AG20443 (cell line): ENCODE data around the gene GGA1.
"Not testable (repeated sequence)": the region's sequence is repeated elsewhere in the genome, so short reads cannot be mapped to it uniquely, and the experiment has no call there.

Experiments used
- DNase-seq: peaks from one replicate; pipeline ENCODE4 v3.0.0; 2012; ENCODE audit warnings: low spot score, mixed read lengths

GGA1 gene

GRCh38 chr22:37650463-37651136 is 42.0 kb downstream of the GGA1 start:
- DNase-seq = no peak

DNA sequence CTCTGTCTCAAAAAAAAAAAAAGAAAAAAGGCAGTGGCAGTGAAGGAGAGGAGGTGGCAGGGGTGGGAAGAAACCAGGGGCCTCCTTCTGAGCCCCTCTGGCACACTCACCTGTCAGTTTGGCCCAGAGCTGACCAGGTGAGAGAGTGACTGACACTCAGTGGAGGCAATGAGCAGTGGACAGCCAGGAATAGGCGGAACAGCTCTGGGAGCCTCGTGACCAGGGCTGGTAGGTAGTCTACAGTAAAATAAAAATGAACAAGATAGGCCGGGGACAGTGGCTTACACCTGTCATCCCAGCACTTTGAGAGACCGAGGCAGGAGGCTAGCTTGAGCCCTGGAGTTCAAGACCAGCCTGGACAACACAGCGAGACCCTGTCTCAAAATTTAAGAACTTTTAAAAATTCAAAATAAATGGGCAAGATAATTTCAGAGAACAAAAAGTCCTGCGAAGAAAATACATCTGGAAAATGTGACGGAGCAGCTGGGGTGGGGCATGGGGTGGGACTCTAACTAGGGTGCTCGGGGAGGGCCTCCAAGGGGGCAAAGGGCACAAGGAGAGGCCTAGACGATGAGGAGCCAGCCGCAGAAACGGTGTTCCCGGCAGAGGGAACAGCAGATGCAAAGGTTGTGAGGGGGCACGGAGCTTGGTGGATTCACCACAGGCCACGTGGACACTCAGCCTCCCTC is 46.1 kb downstream of the GGA1 start:
- DNase-seq = no peak

DNA sequence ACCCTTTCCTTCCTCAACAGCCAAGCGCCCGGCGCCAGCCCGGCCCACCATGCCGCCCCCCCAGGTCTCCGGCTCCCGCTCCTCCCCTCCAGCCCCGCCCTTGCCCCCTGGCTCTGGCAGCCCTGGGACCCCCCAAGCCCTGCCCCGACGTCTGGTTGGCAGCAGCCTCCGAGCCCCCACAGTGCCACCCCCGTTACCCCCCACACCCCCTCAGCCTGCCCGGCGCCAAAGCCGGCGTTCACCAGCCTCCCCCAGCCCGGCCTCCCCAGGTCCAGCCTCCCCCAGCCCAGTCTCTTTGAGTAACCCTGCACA is 46.6 kb downstream of the GGA1 start:
- DNase-seq = no peak

GRCh38 chr22:37656583-37656982 is 47.9 kb downstream of the GGA1 start:
- DNase-seq = not testable (repeated sequence)

- peak; percentile 40 for DNase-seq
Observed at GRCh38 chr22:37657590-37658132, 49.0 kb downstream of the GGA1 start.

- DNase-seq = peak; percentile 97
Observed at GRCh38 chr22:37658133-37659065, 49.8 kb downstream of the GGA1 start, which contains the start of gene PDXP. Gene PDXP (plus strand): TSS chr22:37658723. CDS start chr22:37658783, 60 bp downstream.

- DNase-seq = no peak
Observed at GRCh38 chr22:37659066-37659896, 50.6 kb downstream of the GGA1 start.

DNA sequence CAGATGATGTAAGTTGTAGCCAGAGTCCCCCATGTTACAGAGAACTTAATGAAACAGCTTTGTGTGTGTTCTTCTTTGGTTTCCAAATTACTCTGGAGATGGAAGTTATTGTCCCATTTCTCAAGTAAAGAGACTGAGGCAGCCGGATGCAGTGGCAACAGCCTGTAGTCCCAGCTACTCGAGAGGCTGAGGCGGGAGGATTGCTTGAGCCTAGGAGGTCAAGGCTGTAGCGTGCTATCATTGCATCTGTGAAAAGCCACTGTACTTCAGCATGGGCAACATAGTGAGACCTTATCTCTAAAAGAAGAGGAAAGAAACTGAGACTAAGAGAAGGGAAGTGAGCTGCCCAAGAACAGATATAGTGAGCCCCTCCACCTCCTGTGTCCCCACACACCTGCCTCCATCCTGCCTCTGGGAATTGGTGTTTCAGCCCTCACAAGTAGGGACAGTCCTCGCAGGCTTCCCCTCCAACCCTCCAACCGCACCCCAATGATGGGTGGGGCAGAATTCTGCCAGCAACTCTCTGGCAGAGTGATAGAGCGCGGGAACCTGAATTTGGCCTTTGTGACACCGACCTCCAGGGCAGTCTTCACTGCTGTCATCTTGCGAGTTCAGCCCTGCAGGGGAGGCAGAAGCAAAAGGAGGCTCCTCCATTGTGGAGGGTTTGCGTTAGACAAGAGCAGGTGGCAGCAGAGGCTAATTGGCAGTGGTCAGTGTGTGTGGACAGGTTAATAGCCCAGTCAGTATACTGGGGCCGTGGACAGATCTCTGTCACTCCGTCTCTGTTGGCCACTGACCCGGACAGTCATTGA is 51.5 kb downstream of the GGA1 start:
- no peak for DNase-seq

DNA sequence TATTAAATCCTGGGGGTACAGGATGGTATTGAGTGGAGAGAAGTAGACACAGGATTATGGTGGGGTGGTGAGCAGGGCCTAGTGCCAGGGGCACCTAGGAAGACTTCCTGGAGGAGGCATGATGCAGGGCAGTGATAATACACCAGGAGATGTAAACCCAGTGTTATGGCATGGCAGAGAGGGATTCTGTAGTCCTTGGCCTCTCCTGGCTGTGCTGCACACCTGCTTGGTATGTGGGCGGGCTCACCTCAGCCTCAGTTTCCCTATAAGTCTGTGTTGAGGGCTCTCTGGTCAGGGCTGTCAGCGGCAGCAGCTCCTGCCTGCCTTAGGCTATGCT is 52.0 kb downstream of the GGA1 start:
- no peak for DNase-seq

GRCh38 chr22:37661160-37661924 is 52.7 kb downstream of the GGA1 start:
- DNase-seq = peak; percentile 64

- DNase-seq = no peak
Observed at GRCh38 chr22:37662039-37662438, 53.4 kb downstream of the GGA1 start.

GRCh38 chr22:37663521-37664140 is 55.0 kb downstream of the GGA1 start:
- DNase-seq = no peak

DNA sequence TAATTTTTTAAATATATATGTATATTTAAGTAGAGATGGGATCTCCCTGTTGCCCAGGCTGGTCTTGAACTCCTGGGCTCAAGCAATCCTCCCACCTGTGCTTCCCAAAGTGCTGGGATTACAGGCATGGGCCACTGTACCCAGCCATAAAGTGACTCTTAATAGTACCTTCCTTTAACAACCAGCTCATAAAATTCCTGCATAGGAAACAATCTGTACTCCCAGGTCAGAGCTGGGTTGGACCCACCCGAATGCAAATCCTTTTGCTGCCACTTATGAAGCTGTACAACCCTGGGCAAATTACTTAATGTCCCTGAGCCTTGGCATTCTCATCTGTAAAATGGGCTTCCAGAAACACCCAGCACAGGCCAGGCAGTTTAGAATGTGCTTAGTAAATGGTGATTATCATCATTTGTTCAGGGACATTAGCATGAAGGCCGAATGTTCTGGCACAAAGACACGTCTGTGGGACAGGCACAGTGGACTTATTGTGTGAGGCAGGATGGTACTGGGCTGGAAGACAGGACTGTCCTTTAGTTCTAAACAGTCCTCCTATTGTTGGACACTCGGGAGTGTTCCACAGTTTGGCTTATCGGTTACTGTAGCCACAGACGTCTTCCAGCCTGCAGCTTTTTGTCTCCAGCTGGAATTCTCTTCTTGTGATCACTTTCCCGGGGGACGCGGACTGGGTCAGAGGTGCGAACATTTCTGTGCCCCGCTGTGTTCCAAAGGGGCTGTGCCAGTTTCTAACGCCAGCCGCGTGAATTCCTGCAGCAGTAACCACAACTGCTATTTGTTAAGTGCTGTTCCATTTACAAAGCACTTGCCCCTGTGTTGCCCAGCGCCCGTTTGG is 55.8 kb downstream of the GGA1 start:
- no peak for DNase-seq

- no peak for DNase-seq
Observed at GRCh38 chr22:37665487-37665886, 56.9 kb downstream of the GGA1 start.

DNA sequence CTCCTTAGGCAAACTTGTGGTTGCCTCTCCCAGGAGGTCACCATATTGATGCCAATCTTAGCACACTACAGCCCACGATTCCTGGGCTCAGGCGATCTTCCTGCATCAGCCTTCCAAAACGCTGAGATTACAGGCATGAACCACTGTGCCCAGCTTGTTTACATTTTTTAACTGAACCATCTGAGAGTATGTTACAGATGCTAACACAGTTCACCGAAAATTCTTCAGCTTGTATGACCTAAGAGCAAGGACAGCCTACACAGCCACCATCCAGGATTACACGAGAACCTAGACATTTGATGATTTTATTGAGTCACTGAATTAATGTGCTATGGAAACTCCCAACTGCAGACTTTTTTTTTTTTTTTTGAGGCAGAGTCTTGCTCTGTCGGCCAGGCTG is 61.0 kb downstream of the GGA1 start:
- peak; percentile 56 for DNase-seq

- DNase-seq = no peak
Observed at GRCh38 chr22:37672206-37672919, 63.7 kb downstream of the GGA1 start.

GRCh38 chr22:37672920-37673455 is 64.4 kb downstream of the GGA1 start:
- DNase-seq = no peak

- DNase-seq = no peak
Observed at GRCh38 chr22:37674248-37674647, 65.6 kb downstream of the GGA1 start.
